Uterus (tissue), 2 donors: Measurements from ENCODE around the gene CPEB3.

Experiments used
- POLR2A ChIP-seq, 2 donors: fragments of 450-650 bp; IDR thresholded peaks; one replicate each; pipeline ENCODE4 v1.6.1; 2016; ENCODE audit warnings: antibody characterized with exemption in 2 of 2, mild to moderate bottlenecking in 1 of 2, moderate library complexity in 1 of 2
- TF ChIP-seq, protein P1 (sequence below), 4 experiments: fragments of 200-600 bp in 2 of 4; fragments of 450-650 bp in 2 of 4; sonication (generic) in 2 of 4; IDR thresholded peaks; one replicate each; pipeline ENCODE4 v1.5.1; 2016 to 2019; ENCODE audit warnings: antibody characterized with exemption in 4 of 4, mild to moderate bottlenecking in 2 of 4, moderate library complexity in 1 of 4

DNA sequence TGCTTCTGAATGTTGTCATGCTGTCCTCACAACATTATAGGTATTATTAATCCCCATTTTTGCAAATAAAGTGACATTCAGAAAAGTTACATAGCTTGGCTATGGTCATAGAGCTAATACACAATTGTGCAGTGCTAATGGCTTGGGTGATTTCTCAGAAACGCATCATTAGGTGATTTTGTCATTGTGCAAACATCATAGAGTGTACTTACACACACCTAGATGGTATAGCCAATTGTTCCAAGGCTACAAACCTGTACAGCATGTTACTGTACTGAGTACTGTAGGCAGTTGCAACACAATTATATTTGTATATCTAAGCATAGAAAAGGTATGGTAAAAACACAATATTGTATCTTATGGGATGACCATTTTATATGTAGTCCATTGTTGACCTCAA is 276.3 kb downstream of the CPEB3 start:
- TF ChIP-seq POLR2A (IDR thresholded peaks at IDR 0.05): no peak
- TF ChIP-seq, protein P1, sequence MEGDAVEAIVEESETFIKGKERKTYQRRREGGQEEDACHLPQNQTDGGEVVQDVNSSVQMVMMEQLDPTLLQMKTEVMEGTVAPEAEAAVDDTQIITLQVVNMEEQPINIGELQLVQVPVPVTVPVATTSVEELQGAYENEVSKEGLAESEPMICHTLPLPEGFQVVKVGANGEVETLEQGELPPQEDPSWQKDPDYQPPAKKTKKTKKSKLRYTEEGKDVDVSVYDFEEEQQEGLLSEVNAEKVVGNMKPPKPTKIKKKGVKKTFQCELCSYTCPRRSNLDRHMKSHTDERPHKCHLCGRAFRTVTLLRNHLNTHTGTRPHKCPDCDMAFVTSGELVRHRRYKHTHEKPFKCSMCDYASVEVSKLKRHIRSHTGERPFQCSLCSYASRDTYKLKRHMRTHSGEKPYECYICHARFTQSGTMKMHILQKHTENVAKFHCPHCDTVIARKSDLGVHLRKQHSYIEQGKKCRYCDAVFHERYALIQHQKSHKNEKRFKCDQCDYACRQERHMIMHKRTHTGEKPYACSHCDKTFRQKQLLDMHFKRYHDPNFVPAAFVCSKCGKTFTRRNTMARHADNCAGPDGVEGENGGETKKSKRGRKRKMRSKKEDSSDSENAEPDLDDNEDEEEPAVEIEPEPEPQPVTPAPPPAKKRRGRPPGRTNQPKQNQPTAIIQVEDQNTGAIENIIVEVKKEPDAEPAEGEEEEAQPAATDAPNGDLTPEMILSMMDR (IDR thresholded peaks at IDR 0.05): no peak
